ENCODE measurements around the gene NACA2.
A peak's percentile ranks its signal among the peaks of the same experiment; 100 is the strongest.
"Not testable (repeated sequence)": the region's sequence is repeated elsewhere in the genome, so short reads cannot be mapped to it uniquely, and the experiment has no call there.

NACA2 gene

GRCh38 chr17:61579961-61580360 is 11.1 kb downstream of the NACA2 start:
- no peak overlapping the region for H3K4me3 ChIP-seq (ENCODE audit: low read length)
- DNase-seq (ENCODE audit: low read depth), result peak; percentile 10
- TF ChIP-seq, protein P1, sequence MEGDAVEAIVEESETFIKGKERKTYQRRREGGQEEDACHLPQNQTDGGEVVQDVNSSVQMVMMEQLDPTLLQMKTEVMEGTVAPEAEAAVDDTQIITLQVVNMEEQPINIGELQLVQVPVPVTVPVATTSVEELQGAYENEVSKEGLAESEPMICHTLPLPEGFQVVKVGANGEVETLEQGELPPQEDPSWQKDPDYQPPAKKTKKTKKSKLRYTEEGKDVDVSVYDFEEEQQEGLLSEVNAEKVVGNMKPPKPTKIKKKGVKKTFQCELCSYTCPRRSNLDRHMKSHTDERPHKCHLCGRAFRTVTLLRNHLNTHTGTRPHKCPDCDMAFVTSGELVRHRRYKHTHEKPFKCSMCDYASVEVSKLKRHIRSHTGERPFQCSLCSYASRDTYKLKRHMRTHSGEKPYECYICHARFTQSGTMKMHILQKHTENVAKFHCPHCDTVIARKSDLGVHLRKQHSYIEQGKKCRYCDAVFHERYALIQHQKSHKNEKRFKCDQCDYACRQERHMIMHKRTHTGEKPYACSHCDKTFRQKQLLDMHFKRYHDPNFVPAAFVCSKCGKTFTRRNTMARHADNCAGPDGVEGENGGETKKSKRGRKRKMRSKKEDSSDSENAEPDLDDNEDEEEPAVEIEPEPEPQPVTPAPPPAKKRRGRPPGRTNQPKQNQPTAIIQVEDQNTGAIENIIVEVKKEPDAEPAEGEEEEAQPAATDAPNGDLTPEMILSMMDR (conservative IDR thresholded peaks at IDR 0.05; ENCODE audit: low read depth, low read length), result peak; percentile 26

- DNase-seq (ENCODE audit: low read depth), result no peak
- no peak overlapping the region for H3K4me3 ChIP-seq (ENCODE audit: low read length)
- TF ChIP-seq, protein P1 (conservative IDR thresholded peaks at IDR 0.05; ENCODE audit: low read depth, low read length), result no peak
Observed at GRCh38 chr17:61579347-61579746, 11.7 kb downstream of the NACA2 start.

- TF ChIP-seq, protein P1 (conservative IDR thresholded peaks at IDR 0.05; ENCODE audit: low read depth, low read length), result no peak
- no peak overlapping the region for H3K4me3 ChIP-seq (ENCODE audit: low read length)
- DNase-seq (ENCODE audit: low read depth), result no peak
Observed at GRCh38 chr17:61578645-61579044, 12.4 kb downstream of the NACA2 start.

DNA sequence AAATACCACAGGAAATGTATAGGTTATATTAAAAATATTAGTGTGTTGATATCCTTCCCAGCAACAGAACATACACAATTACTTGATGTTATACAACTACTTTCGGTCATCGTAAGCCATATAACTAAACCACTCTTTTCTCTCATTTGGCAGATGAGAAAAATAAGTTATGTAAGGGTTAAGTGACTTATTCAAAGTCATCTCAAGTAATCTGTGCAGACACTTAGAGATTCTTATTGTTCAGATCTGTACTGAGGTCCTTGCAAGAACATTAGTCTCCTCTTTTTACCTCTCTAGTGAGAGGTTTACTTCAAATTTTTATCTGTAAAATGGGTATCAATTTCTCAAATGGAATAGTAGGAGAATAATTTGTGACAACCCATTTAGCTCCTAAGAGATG is 15.0 kb downstream of the NACA2 start:
- TF ChIP-seq, protein P1 (conservative IDR thresholded peaks at IDR 0.05; ENCODE audit: low read depth, low read length), result no peak
- DNase-seq (ENCODE audit: low read depth), result no peak
- H3K4me3 ChIP-seq (ENCODE audit: low read length), result no peak overlapping the region

DNA sequence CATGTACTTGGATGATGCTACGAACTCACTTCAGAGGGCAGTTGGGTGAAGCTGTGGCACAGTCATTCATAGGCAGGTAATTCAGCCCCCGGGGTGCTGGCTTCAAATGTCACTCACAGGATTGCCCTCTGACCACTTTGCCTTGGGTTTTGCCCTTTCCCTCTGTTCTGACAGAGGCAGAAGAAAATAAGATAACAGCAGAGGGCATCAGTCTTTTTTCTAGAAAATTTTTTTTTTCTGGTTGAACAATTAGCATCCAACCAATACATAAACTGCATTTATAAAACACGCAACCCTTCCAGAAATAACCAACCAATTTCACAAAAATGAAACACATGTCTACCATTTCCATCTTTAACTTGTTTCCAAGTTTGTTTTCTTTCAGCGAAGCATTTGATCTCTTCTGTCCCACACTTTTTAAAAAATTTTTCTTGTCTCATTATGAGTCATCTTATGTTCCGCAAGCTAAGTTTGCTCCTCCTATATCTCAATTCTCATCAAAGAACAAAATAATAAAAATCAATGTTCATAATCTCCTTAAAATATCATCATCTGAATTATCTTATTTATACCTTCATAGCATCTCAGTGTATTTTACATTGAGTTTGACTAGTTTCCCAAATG is 15.6 kb downstream of the NACA2 start:
- TF ChIP-seq, protein P1 (conservative IDR thresholded peaks at IDR 0.05; ENCODE audit: low read depth, low read length), result no peak
- no peak for DNase-seq (ENCODE audit: low read depth)
- H3K4me3 ChIP-seq (ENCODE audit: low read length), result no peak overlapping the region

DNA sequence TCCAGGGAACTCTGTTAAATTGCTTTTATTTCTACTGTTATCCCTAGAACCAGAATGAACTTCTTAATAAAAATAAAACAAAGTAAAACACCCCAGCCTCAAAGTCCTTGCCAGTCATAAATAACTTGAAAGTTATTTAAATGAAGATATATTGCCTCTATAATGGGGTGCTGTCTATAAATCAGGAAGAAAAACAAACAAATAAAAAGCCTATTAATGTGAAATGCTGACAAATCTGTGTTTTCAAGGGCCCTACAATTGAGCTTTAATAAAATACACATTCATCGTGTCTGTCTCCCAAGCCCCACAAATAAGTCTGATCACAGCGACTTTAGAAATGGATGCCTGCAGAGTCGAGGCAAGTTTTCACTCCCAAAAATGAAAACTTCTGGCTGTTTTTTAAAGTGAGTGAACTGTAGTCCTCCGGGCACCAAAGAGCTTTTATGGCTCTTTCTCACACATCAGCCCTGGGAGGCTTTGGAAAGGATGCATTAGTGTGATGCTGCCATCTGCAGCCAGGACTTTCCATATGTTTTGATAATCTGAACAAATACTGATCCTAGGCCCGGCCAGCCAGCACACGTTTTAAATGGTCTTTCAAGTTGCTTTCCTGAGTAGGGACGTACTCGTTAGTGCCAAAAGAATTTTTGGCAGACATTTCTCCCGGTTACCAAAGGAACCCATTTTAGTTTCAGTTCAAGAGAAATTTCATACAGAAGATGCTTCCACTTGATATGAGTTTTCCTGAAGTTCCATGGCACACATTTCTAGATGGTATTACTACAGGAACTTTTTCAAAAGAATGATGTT is 16.3 kb downstream of the NACA2 start:
- H3K4me3 ChIP-seq (ENCODE audit: low read length), result no peak overlapping the region
- TF ChIP-seq, protein P1 (conservative IDR thresholded peaks at IDR 0.05; ENCODE audit: low read depth, low read length), result peak; percentile 37
- no peak for DNase-seq (ENCODE audit: low read depth)

GRCh38 chr17:61572547-61572946 is 18.5 kb downstream of the NACA2 start:
- DNase-seq (ENCODE audit: low read depth); H3K4me3 ChIP-seq (ENCODE audit: low read length): not testable (repeated sequence)

All from retinal pigment epithelial cell (primary cell).